ENCODE results near the gene STPG1.
A peak's percentile ranks its signal among the peaks of the same experiment; 100 is the strongest.

STPG1 gene

DNA sequence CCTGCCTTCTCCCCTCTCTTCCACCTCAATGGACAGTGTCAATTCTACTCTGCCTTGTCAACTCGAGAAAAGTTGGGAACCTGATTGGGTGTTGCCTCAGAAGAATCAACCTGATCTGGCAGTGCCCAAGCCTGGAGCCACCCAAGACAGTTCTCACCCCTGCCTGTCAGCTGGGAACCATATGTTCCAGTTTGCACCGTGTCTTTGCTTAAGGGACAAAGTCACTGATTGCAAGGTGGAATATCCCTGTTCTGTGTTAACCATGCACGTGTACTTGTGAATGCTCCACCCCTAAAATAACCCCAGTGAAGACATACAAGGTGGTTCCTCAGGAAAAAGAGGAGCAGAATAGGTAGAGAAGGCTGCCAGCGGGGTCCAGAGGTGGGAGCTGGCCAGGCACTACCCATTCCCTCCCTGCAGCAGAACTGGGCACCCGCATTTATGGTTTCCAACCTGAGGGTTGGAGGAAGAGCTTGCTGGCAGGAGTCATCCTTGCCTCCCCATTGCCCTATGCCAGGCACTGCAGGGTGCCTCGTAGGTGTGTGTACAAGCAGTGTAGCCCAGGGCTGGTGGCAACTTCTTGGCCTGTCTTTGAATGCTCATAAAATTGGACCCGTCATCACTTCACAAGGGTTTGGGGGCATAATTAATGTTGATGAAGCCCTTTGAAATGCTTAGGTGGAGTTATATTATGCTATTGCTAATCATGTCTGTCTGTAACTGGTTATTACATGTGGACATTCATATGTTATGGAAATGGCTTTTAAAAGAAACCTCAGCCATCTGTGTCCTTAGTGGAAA, 13.4 kb upstream of the STPG1 start:
- no peak for DNase-seq

DNA sequence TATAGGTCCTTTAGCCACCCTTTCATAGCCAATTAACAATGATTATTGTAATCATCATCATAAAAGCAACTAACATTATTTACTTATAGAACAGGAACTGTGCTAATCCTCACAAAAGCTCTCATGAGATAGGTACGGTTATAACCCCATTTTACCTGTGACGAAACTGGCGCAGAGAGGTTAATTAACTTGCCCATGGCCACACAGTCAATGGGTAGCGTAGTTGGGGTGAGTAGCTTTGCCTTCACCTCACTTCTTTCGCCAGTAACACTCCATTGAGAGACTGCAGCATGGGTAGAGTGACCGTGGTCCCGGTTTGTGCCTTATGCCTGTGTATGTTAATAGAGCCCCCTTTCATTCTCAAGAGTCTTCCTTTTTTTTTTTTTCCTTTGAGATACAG, 12.3 kb upstream of the STPG1 start:
- DNase-seq, result no peak

DNA sequence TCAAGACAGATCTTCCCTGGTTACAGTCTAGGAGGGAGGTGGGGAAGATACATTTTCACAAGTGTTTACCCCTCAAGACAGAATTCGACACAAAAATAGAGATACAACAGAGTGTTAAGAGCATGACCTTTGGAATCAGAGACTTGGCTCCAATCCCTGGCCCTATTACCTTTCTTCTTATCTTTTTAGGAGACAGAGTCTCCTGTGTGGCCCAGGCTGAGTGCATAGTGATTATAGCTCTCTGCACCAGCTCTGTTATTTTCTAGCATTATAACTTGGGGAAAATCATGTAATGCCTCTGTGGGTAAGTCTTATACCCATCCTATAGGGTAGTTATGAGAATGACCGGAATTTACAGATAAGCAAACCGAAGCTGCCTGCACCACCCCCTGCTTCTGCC, 11.9 kb upstream of the STPG1 start:
- no peak for DNase-seq

DNA sequence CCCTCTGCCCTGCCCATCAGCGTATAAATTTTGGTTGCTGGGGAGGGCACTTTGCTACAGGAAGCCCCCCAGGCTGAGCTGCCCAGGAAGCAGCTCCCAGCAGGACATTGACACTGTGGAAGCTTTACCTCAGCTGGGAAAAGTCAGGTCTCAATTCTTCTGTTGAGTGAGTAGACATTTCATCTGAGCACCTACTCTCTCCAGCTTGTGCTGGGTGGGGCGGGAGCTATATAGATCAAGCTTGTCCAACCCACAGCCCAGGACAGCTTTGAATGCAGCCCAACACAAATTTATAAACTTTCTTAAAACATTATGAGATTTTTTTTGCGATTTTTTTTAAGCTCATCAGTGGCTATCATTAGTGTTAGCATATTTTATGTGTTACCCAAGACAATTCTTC, 11.4 kb upstream of the STPG1 start:
- DNase-seq, result no peak

DNA sequence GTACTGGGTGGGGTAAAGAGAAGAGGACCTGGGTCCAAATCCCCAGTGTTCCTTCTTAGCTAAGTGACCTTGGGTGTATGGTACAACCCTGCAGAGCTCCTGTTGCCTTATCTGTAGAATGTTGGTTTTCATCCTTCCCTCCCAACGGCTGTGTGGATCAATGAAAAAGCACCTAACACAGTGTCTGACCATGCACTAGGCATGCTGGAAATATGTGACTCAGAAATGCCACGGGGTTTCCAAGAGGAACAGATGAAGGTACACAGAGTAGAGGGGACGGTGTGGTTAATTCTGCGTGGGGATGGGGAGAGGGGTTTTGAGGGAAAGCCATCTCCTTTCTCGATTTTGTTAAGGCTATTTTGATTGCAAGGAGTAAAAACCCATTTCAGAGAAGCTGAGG, 10.6 kb upstream of the STPG1 start:
- DNase-seq, result no peak

DNA sequence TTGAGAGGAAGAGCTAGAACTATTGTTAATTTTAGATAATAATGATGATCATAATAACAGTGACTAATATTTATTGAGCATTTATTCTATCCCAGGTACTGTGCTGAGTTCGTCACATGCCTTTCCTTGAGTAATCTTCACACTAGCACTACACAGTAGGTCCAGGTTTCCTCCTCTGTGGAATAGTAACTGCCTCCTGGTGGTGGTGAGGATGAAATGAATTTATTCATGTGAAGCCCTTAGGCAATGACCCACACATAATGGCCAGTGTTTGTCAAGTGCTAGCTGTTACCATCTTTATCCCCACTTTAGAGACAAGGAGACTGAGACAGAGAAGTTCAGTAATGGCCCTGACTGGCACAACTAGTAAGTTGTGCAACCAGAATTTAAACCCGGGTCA, 7.9 kb upstream of the STPG1 start:
- no peak for DNase-seq

DNA sequence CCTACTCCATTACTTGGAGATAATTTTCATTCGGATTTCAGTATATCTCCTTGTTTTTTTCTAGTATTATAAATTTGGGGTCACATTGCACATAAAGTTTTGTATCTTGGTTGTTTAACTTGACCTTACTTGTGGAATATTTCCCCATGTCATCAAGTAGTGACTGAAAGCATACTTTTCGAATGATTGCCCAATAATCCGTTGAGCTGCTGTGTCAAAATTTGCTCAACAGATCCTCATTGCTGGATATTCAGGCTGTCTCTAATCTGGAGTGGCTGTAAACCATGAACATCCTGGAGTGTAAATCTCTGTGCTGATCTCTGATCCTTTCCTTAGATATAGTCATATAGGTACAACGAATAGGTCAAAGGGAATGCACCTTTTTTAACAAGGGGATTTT, 7.0 kb upstream of the STPG1 start:
- no peak for DNase-seq

DNA sequence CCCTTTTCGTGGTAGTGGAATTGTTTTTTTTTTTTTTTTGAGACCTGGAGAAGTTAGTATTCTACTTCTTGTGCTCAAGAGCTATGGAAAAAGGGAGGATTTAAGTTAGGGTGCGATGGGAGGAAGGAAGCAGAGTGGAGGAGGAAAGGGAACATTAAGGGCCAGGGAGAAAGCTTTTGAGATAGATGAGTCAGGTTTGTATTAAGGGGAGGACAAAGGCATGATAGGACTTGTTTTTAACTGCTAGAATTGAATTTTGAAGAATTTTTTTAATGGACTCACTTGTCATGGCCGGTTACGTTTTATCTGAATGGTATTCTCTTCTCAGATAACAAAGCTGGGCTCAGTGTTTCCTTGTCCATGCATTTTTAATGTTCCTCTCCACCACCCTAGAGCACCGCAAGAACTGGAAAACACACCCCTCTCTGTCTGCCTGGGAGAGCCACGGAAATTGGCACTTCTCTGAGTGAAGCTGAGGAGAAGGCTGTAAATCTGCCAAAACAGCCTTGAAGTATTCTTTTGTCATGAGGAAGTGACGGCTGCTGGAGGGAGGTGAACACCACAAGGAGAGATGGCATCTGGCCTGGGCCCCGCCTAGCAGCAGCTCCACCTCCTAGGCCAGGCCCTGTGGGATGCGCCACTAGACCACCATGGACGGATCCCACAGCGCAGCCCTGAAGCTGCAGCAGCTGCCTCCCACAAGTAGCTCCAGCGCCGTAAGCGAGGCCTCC, 5.5 kb upstream of the STPG1 start:
- DNase-seq, result no peak

DNA sequence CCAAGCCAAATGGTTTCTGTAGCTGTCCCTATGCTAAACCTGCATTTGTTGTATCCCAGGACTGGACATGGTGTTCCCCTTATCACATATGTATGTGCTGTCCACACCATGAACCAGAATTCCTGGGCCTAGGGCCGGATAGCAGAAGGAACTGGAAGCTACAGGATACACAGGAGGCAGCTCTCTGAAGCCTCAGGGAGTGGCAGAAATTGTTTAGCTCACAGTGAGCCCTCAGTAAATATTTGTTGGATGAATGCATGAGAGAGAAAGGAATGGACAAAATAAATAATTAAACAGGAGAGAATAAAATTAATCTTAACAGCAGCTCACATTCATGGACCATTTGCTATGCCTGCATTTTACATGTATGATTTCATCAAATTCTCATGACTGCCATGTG, 4.1 kb upstream of the STPG1 start:
- DNase-seq, result no peak

DNA sequence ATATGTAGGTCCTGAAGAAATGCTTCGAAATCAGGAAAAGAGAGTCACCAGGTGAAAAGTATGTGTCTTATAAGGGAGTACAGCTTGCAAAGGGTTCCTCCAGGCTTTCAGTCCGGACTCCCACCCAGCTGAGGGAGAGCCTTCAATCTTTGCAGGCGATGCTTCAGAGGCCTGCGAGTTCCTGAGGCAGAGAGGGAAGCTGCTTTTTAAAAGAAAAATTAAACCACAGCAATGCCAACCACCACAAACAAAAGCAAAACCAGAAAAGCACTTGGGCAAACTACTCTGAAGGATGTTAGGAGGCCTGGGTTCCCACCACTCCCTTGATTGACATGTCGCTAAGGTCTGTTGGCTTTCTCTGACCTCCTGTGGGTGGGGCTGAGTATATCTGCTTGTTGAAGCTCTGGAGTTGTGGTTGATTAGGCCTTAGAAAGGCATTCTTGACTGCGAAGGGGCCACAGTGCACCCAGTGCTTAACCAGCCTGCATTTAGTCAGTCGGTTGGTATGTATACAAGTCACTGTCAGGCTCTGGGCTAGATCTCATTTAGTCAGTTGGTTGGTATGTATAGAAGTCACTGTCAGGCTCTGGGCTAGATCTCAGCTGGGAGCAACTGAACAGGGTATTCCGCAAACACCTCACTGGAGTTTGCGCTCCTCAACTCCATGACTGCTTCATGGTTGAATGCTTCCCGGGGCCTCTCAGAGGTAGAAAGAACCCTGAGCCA, 3.2 kb upstream of the STPG1 start:
- DNase-seq, result peak; percentile 60

DNA sequence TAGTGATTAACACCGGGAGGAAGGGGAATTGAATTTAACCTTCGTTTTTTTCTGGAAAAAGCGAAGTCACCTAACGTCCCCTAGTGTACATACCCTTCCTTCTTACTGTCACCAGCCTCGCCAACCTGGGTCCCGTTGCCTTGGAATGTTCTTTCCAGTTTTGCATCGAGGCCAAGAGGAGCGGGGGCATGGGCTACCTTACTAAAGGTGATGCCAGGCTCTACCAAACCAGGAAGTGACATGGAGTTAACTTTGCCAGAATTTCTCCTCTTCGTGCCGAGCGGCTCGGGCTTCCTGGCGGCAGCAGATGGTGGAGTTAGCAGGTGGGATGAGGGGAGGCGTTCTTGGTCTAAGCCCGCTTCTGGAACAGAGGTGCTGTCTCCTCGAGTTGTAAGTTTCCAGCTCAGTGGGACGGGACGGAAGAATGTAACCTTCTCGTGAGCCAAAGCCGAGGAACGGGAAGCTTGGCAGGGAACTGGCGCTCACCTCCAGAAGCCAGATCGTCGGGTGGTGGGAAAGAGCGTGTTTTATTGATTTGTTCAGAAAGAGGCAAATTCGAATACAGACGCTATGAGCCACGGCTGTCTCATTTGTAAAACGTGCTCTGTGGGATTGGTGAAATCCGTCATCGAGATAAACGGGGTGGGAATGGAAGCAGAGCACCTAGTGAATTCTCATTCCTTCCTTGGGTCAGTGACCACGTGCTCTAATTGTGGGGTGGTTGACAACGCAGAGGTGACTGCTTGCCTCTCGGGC, 2.5 kb upstream of the STPG1 start:
- DNase-seq, result no peak

DNA sequence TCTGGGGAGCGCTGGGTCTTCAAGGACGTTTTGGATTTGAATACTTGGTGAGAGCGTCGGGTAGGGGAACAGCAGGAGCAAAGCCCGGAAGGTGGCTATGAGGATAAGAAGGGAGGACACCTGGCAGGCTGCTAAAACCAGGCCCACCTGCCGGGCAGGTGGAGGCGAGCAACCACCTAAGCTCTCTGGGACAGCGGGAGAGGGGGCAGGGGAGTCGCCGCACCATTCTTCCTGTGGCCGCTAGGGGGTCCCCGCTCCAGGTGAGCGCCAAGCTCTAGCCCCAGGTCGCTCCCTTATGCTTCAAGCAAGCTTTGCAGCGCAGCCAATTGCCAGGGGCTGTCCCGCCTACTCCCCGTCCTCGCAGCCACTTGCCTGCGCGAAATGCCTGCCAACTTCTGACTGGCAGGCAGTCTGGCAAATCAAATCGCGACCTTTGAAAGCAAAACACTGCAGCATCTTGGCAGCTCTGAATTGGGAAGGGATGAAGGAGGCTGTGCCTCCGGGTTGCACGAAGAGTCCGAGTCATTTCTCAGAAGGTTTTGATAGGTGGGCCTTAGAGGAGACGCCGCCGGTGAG, 1.8 kb upstream of the STPG1 start, which contains the start of gene NIPAL3:
NIPAL3 (plus strand) TSS at position 469 of the 576 bp plus-strand sequence. CDS start 3,746 bp downstream, outside the sequence.
- peak; percentile 97 for DNase-seq

DNA sequence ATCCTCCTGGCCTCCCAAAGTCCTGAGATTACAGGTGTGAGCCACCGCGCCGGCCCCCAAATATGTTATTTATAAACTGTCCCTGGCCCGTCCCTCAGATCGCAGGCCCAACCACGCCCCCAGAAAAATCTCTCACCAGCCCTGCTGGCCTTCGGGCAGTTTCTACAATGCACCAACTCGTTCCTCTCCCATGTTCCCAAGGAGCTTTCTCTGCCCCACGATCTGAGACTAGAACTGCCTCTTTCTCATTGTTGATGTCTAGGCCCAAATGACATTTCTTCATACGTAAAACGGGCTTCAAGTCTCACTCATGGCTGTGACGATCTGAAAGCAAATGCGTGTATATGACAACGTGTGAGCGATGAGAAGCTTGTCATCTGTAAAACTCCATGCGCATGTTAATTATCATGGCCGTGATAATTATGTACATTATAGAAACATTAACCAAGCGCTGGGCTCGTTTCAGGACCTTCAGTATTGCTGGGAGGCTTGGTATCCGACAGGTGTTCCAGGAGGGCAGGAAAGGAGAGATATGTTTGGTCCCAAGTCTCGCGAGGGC, 1.3 kb upstream of the STPG1 start:
- DNase-seq, result no peak

DNA sequence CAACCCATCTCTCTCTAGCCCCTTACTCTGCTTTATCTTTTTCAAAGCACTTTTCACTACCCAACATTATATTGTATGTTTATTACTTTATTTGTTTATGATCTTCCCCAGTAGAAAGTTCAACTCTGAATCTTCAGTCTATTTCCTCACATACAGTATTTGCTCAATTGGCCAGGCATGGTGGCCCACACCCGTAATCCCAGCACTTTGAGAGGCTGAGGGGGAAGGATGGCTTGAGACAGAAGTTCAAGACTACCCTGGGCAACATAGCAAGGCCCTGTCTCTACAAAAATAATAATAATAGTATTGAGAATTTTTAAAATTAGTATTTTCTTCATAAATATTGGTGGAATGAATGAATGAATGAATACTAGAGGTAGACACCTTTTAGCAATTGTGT, 1.2 kb downstream of the STPG1 start:
- DNase-seq, result no peak

DNA sequence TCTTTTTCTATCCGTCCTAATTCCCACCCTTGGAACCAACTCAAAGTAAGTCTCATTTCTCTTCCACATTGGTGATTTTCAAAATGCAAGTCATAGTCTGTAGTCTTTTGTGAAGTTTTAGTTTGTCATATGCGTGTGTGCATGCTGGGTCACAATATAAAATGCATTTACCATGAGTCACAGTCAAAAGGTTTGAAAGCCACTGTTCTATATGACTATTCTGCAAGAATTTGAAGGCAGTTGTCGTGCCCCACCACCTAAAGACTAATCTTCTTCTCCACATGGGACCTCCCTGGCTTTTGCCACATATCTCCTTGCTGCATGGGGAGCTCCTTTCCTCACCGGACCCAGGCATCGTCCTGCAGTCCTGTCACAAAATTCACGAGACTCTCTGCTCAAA, 1.6 kb downstream of the STPG1 start:
- DNase-seq, result no peak

DNA sequence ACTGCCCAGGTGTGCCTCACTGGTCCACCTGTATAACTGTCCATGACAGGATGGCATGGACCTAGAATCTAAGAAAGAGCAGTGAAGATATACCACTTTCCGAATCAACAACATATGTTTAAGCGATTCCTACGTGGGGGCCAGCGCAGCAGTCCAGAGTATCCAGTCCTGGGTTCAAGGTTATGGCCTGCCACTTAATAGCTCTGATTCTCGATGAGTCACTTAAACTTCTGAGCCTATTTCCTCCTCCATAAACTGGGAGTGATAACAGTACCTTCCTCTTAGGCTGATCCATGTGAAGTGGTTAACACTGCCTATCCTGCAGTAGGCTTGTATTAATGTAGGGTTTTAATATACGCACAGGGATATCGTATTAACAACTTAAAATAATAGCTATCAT, 2.8 kb downstream of the STPG1 start:
- DNase-seq, result no peak

DNA sequence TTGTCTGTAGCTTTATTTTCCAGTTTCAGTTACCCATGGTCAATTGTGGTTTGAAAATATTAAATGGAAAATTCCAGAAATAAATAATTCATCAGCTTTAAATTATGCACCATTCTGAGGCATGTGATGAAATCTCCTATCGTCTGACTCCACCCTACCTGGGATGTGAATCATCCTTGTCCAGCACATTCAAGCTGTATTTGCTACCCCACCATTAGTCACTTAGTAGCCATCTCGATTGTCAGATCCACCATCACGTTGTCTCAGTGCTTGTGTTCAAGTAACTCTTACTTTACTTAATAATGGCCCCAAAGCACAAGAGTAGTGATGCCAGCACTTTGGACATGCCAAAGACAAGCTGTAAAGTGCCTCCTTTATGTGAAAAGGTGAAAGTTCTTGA, 4.0 kb downstream of the STPG1 start:
- no peak for DNase-seq

DNA sequence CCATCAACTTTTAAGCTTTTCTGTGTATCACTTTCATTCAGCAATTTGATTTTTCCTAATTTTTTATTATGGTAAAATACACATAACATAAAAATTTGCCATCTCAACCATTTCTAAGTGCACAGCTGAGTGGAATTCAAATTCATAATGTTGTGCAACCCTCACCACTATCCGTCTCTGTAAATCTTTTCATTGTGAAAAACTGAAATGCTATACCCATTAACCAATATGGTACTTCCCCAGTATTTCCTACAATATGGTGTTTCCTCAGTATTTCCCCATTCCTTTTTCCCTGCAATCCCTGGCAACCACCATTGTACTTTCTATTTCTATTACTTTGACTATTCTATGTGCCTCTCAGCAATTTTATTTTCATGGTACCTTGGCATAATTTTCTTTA, 6.8 kb downstream of the STPG1 start:
- DNase-seq, result no peak

DNA sequence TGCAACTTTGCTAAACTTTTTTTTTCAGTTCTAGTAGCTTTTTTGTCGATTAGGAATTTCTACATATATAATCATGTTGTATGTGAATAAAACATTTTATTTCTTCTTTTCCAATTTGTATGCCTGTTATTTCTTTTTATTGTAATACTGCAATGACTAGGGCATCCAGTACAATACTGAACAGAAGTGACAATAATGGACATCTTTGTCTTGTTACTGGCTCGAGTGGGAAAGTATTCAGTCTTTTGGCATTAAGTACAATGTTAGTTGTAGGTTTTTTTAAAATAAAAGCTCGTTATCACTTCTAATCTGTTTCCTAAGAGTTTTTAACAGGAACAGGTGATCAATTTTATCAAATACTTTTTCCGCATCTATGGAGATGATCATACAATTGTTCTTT, 9.8 kb downstream of the STPG1 start:
- no peak for DNase-seq

DNA sequence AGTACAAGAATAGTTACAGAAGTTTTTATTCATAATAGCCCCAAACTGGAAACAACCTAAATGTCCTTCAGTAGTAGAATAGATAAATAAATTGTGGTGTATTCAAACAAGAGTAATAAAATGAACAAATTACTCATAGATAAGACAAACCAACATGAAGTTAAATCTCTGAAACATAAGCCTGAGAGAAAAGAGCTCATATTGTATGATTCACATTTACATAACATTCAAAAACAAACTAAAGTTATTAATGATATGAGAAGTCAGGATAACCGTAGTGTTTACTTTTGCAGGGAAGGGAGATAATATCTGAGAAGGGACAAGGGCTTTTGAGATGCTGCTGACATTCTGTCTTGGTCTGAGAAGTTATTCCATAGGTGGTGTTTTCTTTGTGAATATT, 13.5 kb downstream of the STPG1 start:
- no peak for DNase-seq

DNA sequence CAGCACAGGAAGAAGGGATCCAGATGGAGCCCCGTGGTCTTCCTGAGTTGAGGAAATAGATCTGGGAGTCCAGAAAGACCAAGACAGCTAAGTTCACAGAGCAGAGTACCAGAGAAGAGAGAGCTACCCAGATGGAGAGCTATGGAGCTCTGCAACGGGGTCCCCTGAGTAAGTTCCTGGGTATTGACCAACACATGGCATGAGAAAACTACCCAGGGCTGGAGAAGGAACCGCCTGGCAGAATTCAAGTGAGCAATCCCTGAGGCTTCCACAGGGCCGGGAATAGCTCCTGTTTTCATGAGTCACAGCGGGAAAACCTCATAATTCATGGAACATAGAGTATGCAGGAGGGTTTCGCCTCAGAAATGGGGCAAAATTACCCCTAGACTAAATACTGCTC, 19.7 kb downstream of the STPG1 start:
- no peak for DNase-seq

DNA sequence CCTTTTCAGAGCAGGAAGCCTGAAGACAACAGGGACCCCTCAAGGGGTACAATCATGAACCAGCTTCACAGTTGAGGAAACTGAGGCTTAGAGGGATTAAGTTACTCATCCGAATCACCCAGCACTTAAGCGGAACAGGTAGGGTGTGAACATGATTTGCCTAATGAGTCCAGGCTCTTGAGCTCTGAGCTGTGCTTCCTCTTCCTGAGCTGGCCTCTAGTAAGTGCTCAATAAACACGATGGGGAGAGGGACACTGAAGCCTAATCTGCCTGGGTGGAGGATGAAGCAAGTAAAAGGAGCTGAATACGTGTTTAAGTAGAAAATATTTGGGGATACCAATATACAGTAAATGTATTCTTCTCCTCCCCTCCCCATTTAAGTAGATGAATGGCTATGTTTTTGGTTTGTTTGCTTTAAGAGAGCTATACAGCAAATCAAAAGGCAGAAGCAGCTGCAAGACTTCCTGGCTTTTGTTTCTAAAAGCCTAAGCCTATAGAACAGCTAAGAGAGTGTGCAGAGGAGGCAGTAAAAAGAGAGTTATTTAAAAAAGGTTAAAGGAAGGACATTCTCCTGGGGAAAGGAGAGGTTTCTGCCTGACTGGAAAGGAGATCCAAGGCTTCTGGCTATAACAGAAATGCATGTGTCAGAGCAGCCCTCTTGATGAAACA, 20.5 kb downstream of the STPG1 start:
- DNase-seq, result no peak

Measured in stimulated activated CD8-positive, alpha-beta memory T cell treated with anti-CD3 and anti-CD28 coated beads, Interleukin-4, amount 100 ng/mL, for 48 hours (primary cell).